Omental fat pad (tissue), 4 donors: ENCODE results near the gene GGTA1. TPM values are rescaled to one million over a fixed set of nuclear protein-coding genes. Genes with fewer than 3 reads are reported as not detected.
"Not testable (repeated sequence)": the region's sequence is repeated elsewhere in the genome, so short reads cannot be mapped to it uniquely, and the experiment has no call there.

Experiments used
- ATAC-seq: fragments of 150-250 bp; one replicate; pipeline ENCODE4 v1.9.1; 2016; ENCODE audit warnings: mild to moderate bottlenecking, moderate library complexity; ENCODE audit not compliant: low FRiP score
- DNase-seq: peaks from one replicate; pipeline ENCODE4 v3.0.0-alpha.2; 2019; ENCODE audit warnings: low spot score
- total RNA-seq, 4 donors: library from RNA; depleted of rRNA; stranded (reverse); fragments of >200 nt; gene quantifications; one replicate each; pipeline ENCODE4 v1.1.0, GENCODE V29; 2016
- TF ChIP-seq, protein P1 (sequence below), 3 donors: fragments of 450-650 bp; IDR thresholded peaks; one replicate each; pipeline ENCODE4 v1.5.1; 2016 to 2017; ENCODE audit warnings: antibody characterized with exemption in 3 of 3, mild to moderate bottlenecking in 3 of 3, moderate library complexity in 2 of 3

GGTA1 gene
- total RNA-seq, 4 donors from 2014 or later = 9.1 to 28.5 (median 19.8) TPM

- no peak for ATAC-seq
- TF ChIP-seq, protein P1, sequence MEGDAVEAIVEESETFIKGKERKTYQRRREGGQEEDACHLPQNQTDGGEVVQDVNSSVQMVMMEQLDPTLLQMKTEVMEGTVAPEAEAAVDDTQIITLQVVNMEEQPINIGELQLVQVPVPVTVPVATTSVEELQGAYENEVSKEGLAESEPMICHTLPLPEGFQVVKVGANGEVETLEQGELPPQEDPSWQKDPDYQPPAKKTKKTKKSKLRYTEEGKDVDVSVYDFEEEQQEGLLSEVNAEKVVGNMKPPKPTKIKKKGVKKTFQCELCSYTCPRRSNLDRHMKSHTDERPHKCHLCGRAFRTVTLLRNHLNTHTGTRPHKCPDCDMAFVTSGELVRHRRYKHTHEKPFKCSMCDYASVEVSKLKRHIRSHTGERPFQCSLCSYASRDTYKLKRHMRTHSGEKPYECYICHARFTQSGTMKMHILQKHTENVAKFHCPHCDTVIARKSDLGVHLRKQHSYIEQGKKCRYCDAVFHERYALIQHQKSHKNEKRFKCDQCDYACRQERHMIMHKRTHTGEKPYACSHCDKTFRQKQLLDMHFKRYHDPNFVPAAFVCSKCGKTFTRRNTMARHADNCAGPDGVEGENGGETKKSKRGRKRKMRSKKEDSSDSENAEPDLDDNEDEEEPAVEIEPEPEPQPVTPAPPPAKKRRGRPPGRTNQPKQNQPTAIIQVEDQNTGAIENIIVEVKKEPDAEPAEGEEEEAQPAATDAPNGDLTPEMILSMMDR (IDR thresholded peaks at IDR 0.05) = no peak
- no peak for DNase-seq
Observed at GRCh38 chr9:121518634-121519033, 19.0 kb upstream of the GGTA1 start.

- not testable (repeated sequence) for ATAC-seq, DNase-seq
Observed at GRCh38 chr9:121513166-121513565, 13.5 kb upstream of the GGTA1 start.

GRCh38 chr9:121510766-121511550 lies 11.3 kb upstream of the GGTA1 start:
- ATAC-seq = no peak
- no peak for DNase-seq
- TF ChIP-seq, protein P1 (IDR thresholded peaks at IDR 0.05) = no peak

DNA sequence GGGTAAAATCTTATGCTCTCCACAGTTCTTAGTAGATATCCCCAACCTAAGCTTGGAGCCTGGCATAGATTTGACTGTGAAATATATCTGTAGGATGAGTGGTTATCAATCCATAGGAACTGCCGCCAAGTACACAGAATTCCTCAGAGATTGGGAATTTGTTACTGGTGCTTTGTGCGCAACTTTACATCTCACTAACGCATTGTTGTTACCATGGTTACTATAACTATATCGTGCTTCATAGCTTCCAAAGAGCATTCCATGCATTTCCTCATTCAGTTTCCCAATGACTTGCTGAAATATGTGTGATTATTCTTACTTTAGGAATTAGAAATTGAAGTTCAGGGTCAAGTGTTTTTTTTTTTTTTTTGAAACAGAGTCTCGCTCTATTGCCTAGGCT lies 9.5 kb upstream of the GGTA1 start:
- TF ChIP-seq, protein P1 (IDR thresholded peaks at IDR 0.05) = no peak
- ATAC-seq (no peak), DNase-seq (no peak)

- no peak for DNase-seq
- no peak for ATAC-seq
- TF ChIP-seq, protein P1 (IDR thresholded peaks at IDR 0.05) = no peak
Observed at GRCh38 chr9:121508415-121508814, 8.8 kb upstream of the GGTA1 start.

- no peak for DNase-seq
Observed at GRCh38 chr9:121505903-121506735, 6.5 kb upstream of the GGTA1 start.

GRCh38 chr9:121503444-121503843 lies 3.8 kb upstream of the GGTA1 start:
- ATAC-seq = no peak

More at GRCh38 chr9:121505903-121506735, 6.5 kb upstream of the GGTA1 start:
- ATAC-seq = no peak
- TF ChIP-seq, protein P1 (IDR thresholded peaks at IDR 0.05) = no peak

More at GRCh38 chr9:121503444-121503843, 3.8 kb upstream of the GGTA1 start:
- TF ChIP-seq, protein P1 (IDR thresholded peaks at IDR 0.05) = no peak
- DNase-seq = no peak
